ENCODE measurements around the gene GDPD3.

Gene GDPD3, protein sequence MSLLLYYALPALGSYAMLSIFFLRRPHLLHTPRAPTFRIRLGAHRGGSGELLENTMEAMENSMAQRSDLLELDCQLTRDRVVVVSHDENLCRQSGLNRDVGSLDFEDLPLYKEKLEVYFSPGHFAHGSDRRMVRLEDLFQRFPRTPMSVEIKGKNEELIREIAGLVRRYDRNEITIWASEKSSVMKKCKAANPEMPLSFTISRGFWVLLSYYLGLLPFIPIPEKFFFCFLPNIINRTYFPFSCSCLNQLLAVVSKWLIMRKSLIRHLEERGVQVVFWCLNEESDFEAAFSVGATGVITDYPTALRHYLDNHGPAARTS

DNA sequence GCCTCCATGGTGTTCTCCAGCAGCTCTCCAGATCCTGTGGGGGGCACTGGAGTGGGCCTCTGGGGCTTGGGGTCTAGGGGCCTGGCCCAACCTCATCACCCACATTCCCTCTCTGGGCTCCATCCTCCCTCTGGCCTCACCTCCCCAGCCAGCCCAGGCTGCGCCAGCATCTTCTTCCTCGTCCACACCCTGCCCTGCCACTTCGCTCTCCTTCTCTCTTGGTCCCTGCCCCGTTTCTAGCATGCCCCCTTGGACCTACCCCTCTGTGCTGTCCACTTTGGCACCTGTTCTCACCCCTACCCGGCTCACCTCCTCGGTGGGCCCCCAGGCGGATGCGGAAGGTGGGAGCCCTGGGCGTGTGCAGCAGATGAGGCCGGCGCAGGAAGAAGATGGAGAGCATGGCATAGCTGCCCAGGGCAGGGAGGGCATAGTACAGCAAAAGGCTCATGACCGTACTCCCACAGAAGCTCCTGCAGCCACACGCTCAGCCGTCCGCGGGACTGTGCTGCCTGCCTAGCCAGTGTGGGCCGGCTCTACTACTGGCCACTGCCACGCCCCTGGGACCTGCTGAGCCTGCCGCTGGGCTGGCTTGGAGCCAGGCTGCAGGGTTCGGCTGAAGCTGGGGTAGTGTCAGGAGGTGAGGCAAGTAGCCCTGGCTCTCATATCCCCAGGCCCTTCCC lies at the start of gene GDPD3:
Gene GDPD3, minus strand, starts transcription at position 507 of the 680 bp plus-strand sequence. Its CDS starts 59 bp downstream, at position 448.
- DNase-seq (ENCODE audit: extremely low spot score, insufficient read length, low read depth) (no peak), FAIRE-seq (no peak)

DNA sequence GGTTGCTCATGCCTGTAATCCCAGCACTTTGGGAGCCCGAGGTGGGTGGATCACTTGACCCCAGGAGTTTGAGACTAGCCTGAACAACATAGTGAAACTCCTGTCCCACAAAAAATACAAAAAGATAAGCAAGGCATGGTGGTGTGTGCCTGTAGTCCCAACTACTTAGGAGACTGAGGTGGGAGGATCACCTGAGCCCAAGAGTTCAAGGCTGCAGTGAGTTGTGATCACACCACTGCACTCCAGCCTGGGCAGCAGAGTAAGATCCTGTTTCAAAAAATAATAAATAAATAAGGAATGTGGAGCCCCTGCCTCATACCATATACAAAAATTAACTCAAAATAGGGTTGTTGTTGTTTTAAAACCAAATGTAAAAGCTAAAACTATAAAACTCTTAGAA lies 43.9 kb upstream of the GDPD3 start:
- FAIRE-seq (no peak), DNase-seq (ENCODE audit: extremely low spot score, insufficient read length, low read depth) (no peak)

DNA sequence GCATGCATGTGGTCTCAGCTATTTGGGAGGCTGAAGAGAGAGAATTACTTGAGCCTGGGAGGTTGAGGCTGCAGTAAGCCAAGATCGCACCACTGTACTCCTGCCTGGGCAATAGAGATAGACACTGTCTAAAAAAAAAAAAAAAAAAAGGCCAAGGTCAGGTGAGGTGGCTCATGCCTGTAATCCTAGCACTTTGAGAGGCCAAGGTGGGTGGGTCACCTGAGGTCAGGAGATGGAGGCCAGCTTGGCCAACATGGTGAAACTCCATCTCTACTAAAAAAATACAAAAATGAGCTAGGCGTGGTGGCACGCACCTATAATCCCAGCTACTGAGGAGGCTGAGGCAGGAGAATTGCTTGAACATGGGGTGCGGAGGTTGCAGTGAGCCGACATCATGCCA lies 41.9 kb upstream of the GDPD3 start:
- DNase-seq (ENCODE audit: extremely low spot score, insufficient read length, low read depth) (no peak), FAIRE-seq (no peak)

DNA sequence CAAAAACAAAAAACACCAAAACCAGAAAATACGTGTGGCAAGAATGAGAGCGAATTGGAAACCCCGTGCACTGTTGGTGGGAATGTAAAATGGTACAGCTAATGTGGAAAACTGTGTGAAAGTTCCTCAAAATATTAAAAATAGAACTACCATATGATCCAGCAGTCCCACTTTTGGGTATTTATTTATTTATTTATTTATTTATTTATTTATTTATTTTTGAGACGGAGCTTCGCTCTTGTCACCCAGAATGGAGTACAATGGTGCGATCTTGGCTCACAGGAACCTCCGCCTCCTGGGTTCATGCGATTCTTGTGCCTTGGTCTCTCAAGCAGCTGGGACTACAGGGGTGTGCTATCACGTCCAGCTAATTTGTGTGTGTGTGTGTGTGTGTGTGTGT lies 39.2 kb upstream of the GDPD3 start:
- FAIRE-seq = no peak

DNA sequence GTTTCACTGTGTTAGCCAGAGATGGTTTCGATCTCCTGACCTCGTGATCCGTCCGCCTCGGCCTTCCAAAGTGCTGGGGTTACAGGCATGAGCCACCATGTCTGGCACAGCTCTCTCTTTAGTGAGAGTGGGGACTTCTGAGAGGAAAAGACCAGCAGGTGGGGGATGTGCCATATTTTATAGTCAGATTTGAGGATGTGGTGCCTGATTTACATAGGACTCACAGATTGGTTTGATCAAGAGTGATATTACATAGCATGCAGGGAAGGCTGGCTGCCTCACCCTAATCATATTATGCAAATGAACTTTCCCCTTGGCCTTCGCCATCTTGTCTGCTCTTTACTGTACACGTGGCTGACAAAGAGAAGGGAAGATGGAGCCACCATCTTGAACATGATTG lies 37.8 kb upstream of the GDPD3 start:
- DNase-seq (ENCODE audit: extremely low spot score, insufficient read length, low read depth) (no peak), FAIRE-seq (no peak)

More for the DNA sequence above, 39.2 kb upstream of the GDPD3 start:
- no peak for DNase-seq (ENCODE audit: extremely low spot score, insufficient read length, low read depth)

DNA sequence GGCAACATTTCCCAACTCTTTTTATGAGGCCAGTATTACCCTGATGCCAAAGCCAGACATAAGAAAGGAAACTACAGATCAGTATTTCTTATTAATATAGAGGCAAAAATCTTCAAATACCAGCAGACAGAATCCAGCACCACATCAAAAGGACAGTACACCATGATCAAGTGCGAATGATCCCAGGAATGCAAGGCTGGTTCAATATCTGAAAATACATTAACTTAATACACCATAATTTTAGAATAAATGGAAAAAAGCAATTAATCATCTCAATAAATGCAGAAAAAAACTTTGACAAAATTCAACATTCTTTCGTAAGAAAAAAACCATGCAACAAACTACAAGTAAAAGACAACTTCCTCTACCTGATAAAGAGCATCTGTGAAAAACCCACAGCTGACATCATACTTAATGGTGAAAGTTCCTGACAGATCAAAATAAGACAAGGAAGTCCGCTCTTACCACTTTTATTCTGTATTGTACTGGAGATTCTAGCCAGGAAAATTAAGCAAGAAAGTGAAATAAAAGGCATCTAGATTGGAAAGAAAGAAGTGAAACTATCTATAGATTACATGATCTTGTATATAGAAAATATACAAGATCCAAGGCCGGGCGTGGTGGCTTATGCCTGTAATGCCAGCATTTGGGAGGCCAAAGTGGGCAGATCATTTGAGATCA lies 36.1 kb upstream of the GDPD3 start:
- no peak for FAIRE-seq

DNA sequence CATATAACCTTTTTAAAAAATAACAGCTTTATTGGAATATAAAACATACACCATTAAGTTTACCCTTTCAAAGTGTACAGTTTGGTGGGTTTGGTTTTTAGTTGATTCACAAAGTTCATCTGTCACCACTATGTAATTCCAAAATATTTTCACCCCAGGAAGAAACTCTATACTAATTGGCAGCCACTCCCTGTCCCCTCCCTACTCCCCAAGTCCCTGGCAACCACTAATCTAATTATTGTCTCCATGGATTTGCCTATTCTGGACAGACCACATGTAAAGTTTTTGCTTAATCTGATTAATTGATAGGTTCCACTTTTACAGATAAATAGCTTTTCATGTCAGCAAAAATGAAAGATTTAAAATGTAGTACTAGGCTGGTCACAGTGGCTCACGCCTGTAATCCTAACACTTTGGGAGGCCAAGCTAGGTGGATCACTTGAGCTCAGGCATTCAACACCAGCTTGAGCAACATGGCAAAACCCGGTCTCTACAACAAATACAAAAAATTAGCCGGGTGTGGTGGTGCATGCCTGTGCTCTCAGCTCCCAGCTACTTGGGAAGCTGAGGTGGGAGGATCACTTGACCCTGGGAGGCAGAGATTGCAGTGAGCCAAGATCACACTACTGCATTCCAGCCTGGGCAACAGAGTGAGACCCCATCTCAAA lies 34.6 kb upstream of the GDPD3 start:
- DNase-seq (ENCODE audit: extremely low spot score, insufficient read length, low read depth) (no peak), FAIRE-seq (no peak)

More for the DNA sequence above, 36.1 kb upstream of the GDPD3 start:
- no peak for DNase-seq (ENCODE audit: extremely low spot score, insufficient read length, low read depth)

DNA sequence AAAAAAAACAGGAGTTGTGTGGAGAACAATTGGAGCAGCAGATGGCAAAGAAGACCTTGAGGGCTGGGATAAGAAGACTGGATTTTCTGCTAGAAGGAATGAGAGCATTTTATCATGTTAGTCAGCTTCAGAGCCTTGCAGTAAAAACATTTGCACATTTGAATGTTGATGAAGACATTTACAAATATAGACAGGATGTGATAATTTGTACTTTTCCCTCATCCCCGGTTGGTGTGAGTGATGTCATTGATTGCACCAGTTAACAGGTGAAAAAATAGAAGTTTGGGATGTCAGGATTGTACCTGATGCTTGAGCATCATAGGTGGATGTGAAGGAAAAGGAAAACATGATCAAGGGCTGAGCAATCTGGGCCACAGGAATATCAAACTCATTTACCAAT lies 32.3 kb upstream of the GDPD3 start:
- no peak for FAIRE-seq
- DNase-seq (ENCODE audit: extremely low spot score, insufficient read length, low read depth) = no peak

DNA sequence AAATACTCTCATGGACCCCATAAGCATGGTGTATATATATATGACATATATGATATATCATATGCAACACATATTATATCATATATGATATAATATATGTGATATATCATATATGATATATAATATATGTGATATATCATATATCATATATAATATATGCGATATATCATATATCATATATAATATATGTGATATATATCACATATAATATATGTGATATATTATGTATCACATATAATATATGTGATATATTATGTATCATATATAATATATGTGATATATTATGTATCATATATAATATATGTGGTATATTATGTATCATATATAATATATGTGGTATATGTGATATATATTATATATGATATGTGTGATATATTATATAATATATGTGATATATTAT lies 31.6 kb upstream of the GDPD3 start:
- FAIRE-seq (no peak), DNase-seq (ENCODE audit: extremely low spot score, insufficient read length, low read depth) (no peak)

DNA sequence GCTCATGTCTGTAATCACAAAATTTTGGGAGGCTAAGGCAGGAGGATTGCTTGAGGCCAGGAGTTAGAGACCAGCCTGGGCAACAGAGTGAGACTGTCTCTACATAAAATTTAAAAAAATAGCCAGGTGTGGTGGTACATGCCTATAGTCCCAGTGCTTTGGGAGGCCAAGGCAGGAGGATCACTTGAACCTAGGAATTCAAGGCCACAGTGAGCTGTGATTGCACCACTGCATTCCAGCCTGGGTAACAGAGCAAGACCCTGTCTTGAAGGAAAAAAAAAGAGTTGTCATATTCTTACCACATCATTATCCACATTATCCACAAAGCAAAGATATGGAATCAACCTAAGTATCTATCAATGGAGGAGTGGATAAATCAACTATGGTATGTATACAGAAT lies 30.7 kb upstream of the GDPD3 start:
- DNase-seq (ENCODE audit: extremely low spot score, insufficient read length, low read depth) (no peak), FAIRE-seq (no peak)

DNA sequence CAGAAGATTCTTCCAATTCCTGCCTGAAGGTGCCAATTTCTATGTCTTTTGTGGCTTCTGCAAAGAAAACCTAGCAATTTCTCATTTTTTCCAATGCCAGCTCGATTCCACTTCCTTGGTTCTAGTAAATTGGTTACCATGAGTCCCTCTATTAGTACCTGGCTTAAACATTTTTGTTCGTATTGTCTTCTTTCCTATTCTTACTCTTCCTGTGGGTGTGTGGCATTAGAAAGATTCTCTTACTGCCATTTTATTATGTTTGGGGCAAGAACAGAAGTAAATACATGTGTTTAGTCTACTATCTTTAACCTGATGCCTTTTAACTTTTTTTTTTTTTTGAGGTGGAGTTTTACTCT lies 30.0 kb upstream of the GDPD3 start:
- DNase-seq (ENCODE audit: extremely low spot score, insufficient read length, low read depth) (no peak), FAIRE-seq (no peak)

DNA sequence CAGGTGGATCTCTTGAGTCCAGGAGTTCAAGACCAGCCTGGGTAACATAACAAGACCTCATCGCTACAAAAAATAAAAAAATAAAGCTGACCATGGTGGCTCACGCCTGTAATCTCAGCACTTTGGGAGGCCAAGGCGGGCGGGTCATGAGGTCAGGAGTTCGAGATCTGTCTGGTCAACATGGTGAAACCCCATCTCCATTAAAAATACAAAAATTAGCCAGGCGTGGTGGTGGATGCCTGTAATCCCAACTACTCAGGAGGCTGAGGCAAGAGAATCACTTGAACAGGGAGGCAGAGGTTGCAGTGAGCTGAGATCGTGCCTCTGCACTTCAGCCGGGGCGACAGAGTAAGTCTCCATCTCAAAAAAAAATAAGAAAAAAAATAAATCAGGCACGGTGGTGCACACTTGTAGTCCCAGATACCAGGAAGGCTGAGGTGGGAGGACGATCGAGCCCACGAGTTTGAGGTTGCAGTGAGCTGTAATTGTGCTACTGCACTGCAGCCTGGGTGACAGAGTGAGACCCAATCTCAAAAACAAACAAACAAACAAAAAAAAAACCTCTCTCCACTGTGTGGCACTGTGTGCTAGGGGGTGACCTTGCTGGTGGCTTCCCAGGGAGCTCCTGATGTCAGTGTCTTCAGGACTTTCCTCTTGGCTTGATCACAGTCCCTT lies 29.5 kb upstream of the GDPD3 start:
- peak; percentile 76 for FAIRE-seq
- no peak for DNase-seq (ENCODE audit: extremely low spot score, insufficient read length, low read depth)

DNA sequence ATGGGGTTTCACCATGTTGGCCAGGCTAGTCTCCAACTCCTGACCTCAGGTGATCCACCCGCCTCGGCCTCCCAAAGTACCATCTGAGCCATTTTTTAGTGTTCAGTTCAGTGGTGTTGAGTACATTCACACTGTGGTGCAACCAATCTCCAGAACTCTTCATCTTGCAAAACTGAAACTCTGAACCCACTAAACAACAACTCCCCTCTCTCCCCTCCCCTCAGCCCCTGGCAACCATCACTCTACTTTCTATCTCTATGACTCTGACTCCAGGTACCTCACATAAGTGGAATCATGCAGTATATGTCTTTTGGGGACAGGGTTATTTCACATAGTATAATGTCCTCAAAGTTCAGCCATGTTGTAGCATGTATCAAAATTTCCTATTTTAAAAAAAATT lies 28.4 kb upstream of the GDPD3 start:
- FAIRE-seq = no peak
- DNase-seq (ENCODE audit: extremely low spot score, insufficient read length, low read depth) = no peak

DNA sequence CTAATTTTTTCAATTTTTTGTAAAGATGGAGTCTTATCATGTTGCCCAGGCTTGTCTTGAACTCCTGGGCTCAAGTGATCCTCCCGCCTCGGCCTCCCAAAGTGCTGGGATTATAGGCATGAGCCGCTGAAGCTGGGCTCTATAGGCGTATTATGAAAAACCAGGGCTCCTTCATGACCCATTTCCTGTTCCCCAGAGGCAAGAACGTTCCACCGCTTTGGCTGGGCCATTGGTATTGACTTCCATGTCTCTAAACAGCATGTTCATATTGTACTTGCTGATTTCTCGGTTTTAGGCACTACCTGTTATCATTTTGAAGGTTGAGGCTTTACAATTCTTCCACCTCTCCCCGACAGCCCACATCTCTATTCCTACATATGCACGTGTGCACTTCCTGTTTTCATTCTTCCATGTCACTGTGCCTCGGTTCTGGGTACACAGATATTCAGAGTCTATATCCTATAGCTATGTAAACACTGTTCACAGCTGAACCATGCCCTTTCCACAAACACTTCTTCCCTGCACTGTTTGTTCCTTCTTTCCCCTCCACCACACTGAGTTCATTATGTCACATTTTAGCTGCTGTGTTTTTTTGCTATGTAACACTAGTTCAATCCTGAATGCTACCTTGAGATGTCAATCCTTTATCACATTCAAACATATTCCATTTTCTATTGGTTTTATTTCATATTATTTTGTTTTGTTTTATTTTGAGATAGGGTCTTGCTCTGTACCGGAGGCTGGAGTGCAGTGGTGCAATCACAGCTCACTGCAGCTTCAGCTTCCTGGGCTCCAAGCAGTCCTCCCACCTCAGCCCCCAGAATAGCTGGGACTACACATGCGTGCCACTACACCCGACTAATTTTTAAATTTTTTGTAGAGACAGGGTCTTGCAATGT lies 26.5 kb upstream of the GDPD3 start:
- no peak for DNase-seq (ENCODE audit: extremely low spot score, insufficient read length, low read depth)
- no peak for FAIRE-seq

DNA sequence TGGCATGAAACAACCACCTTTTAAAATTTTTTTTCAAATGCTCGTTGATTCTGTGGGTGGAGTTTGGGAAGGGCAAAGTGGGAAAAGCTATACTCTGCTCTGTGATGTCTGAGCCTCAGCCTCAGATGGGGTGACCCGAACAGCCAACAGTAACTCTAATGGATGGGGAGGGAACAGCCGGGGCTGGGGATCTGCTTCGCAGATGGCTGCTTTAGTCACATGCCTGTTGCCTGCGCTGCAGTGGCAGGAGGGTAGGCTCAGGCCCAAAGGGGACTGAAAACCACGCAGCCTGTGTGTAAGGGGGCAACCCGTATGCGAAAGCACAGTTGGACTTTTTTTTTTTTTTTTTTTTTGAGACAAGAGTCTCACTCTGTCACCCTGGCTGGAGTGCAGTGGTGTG lies 24.6 kb upstream of the GDPD3 start:
- FAIRE-seq = no peak
- no peak for DNase-seq (ENCODE audit: extremely low spot score, insufficient read length, low read depth)

DNA sequence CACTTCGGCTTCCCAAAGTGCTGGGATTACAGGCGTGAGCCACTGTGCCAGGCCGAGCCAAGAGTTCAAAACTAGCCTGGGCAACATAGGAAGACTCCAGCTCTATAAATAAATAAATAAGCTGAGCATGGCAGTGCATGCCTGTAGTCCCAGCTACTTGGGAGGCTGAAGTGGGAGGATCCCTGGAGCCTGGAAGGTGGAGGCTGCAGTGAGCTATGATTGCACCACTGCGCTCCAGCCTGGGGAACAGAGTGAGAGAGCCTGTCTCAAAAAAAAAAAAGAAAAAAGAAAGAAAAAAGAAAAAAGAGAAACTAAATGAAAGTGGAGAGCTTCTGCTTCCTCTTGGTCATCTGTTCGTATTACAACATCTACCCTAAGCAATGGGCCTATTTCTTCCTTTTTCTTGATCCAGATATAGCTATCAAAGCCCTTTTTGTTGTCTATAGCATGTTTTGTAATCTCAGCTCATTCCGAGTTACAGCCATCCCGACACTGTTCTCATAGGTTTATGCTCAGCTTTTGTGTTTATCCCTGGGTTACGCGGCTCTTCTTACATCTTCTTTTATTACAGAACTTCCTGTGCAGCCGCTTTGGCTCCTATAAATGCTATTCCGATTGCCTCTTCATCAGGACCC lies 23.8 kb upstream of the GDPD3 start:
- DNase-seq (ENCODE audit: extremely low spot score, insufficient read length, low read depth) = no peak
- FAIRE-seq = no peak

DNA sequence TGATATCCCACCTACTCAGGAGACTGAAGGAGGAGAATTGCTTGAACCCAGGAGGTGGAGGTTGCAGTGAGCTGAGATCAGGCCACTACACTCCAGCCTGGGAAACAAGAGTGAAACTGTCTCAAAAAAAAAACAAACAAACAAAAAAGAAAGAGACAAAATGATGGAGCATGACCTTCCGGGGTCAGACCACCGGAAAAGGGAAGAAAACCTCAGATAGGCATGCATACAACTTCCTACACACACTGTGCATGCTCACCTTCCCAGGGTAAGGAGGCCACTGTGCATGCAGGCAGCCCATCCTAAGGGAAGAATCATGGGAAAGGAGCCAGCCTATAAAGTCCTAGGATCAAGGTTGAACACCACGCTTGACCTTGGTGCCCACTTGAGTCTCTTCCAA lies 19.3 kb upstream of the GDPD3 start:
- no peak for DNase-seq (ENCODE audit: extremely low spot score, insufficient read length, low read depth)
- FAIRE-seq = no peak

DNA sequence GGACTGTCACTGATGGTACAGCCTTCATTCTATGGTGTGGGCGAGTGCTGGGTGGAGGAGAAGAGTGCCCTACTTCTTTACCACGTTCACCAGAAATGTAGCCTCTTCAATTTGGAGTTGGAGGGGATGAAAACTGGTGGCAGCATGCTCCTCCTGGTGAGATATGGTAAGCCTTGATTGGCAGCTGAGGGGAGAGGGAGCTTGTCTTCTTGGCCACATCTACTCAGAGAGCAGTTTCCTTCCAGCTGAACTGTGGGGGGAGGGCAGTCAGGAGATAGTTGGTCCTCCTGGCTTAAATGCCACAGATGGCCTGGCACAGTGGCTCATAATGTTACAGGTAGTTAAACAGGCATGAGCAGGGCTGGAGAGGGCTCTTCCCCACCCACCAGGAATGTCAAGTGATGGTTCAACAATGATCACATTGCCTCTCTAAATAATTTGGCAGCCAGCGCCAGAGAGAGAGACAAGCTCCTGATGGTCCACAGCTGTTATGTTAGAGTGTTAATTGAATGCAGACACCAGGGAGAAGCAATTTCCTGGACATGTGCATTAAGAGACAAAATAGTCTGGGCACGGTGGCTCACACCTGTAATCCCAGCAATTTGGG lies 18.6 kb upstream of the GDPD3 start:
- no peak for FAIRE-seq
- no peak for DNase-seq (ENCODE audit: extremely low spot score, insufficient read length, low read depth)

Data from GM18507 (cell line).